Transverse colon (tissue), 4 donors: ENCODE measurements around the gene MTTP. TPM values are rescaled to one million over a fixed set of nuclear protein-coding genes. Genes with fewer than 3 reads are reported as not detected.

Experiments used
- DNase-seq: peaks from one replicate; pipeline ENCODE4 v3.0.0-alpha.2; 2019
- H3K27ac ChIP-seq, 4 donors: fragments of 200-600 bp; sonication (generic); 2 replicates each; pipeline ENCODE4 v1.5.1; 2016 to 2018; ENCODE audit warnings: inconsistent platforms in 4 of 4
- H3K27me3 ChIP-seq: fragments of 200-600 bp; sonication (generic); 2 replicates; pipeline ENCODE4 v1.5.1; 2017; ENCODE audit warnings: inconsistent platforms
- H3K36me3 ChIP-seq, 4 donors: fragments of 200-600 bp; sonication (generic); 2 replicates each; pipeline ENCODE4 v1.5.1; 2017 to 2019; ENCODE audit warnings: inconsistent platforms in 4 of 4
- H3K4me1 ChIP-seq, 4 donors: fragments of 200-600 bp; sonication (generic); 2 replicates each; pipeline ENCODE4 v1.5.1; 2017 to 2020; ENCODE audit warnings: inconsistent platforms in 4 of 4
- H3K4me3 ChIP-seq, 4 donors: fragments of 200-600 bp; sonication (generic); 1 replicate in 1 of 4; 2 replicates in 3 of 4; pipeline versions ENCODE4 v1.5.1 to v1.6.1; 2017 to 2019; ENCODE audit warnings: inconsistent platforms in 4 of 4
- H3K9me3 ChIP-seq, 2 donors: fragments of 200-600 bp; sonication (generic); 2 replicates each; pipeline ENCODE4 v1.5.1; 2017 to 2019; ENCODE audit warnings: inconsistent platforms in 2 of 2
- CTCF ChIP-seq, 5 experiments: fragments of 200-600 bp in 3 of 5; fragments of 450-650 bp in 2 of 5; sonication (generic) in 3 of 5; IDR thresholded peaks; 1 replicate in 2 of 5; 2 replicates in 3 of 5; pipeline ENCODE4 v1.5.1; 2016 to 2017; ENCODE audit warnings: antibody characterized with exemption in 5 of 5, inconsistent platforms in 3 of 5, mild to moderate bottlenecking in 2 of 5, moderate library complexity in 1 of 5
- EP300 ChIP-seq: sonication (generic); formaldehyde crosslinking; IDR thresholded peaks from one replicate; pipeline ENCODE4 v1.6.1; 2017; ENCODE audit warnings: antibody characterized with exemption, low read depth
- POLR2A ChIP-seq: fragments of 450-650 bp; IDR thresholded peaks from one replicate; pipeline ENCODE4 v1.6.1; 2016; ENCODE audit warnings: antibody characterized with exemption, mild to moderate bottlenecking, moderate library complexity
- POLR2AphosphoS5 ChIP-seq, 3 donors: sonication (generic); formaldehyde crosslinking; IDR thresholded peaks; one replicate each; pipeline ENCODE4 v1.6.1; 2016; ENCODE audit warnings: antibody characterized with exemption in 3 of 3
- WGBS, 2 donors: methylation state at CpG; one replicate each; pipeline ENCODE4 v1.1.5; 2018; ENCODE audit warnings: low coverage in 1 of 2; 5-methylcytosine and 5-hydroxymethylcytosine counted together
- in situ Hi-C, 4 donors: fragments of 200-750 bp; cut with MboI; loops; one replicate each; pipeline versions ENCODE4 v1.15.0 to v1.15.1; 2017; ENCODE audit warnings: low sequenced_read_pairs in 3 of 4, low pct_ligation_motif_present in 1 of 4, low pct_unique_long_range_greater_than_20kb in 1 of 4
- intact Hi-C: fragments of 100-400 bp; cut with DNase I; formaldehyde crosslinking; loops from one replicate; pipeline ENCODE4 v1.15.1; 2023; ENCODE audit warnings: low total_unique reads
- total RNA-seq, 4 donors: library from RNA; depleted of rRNA; stranded (reverse); fragments of >200 nt; gene quantifications; one replicate each; pipeline ENCODE4 v1.1.0, GENCODE V29; 2016

MTTP gene
- total RNA-seq, 4 donors from 2014 or later = 0.41 TPM; not detected in 3

GRCh38 chr4:99649778-99650177 lies 75.2 kb downstream of the MTTP start:
- in situ Hi-C loops = no loop called here
- Histone ChIP-seq H3K27me3 (no peaks in the 10 kb centered on the region), H3K27ac (no peak overlapping the region), H3K36me3 (no peaks in the 10 kb centered on the region), H3K4me1 (no peaks in the 10 kb centered on the region), H3K9me3 (no peaks in the 10 kb centered on the region), H3K4me3 (no peak overlapping the region)
- WGBS, 2 donors = 84% methylated on average over 8 of the region's 10 CpGs; no CpG with 5 or more reads in 1 of the 2 donors
- DNase-seq = no peak
- intact Hi-C loops = no loop called here
- no peak for TF ChIP-seq CTCF (IDR thresholded peaks at IDR 0.05)
- no peak for TF ChIP-seq POLR2A
- TF ChIP-seq POLR2AphosphoS5 (IDR thresholded peaks at IDR 0.05) = no peak
- TF ChIP-seq EP300 = no peak

GRCh38 chr4:99651016-99651769 lies 76.6 kb downstream of the MTTP start:
- TF ChIP-seq POLR2AphosphoS5 (IDR thresholded peaks at IDR 0.05) = no peak
- no peak for TF ChIP-seq POLR2A
- TF ChIP-seq CTCF (IDR thresholded peaks at IDR 0.05) = no peak
- TF ChIP-seq EP300 = no peak
- Histone ChIP-seq H3K9me3 (no peaks in the 10 kb centered on the region), H3K4me3 (no peak overlapping the region), H3K4me1 (peaks cover 0 to 5% (median 0%) of the 10 kb centered on the region in 4 donors), H3K27ac (no peak overlapping the region), H3K36me3 (no peaks in the 10 kb centered on the region), H3K27me3 (no peaks in the 10 kb centered on the region)
- DNase-seq = no peak
- in situ Hi-C loops = no loop called here
- intact Hi-C loops = no loop called here
- 88 to 91% methylated on average over 4 to 18 of the region's 18 CpGs for WGBS, 2 donors

- WGBS, 2 donors = 95 to 100% methylated on average over 3 to 47 of the region's 49 CpGs
- Histone ChIP-seq H3K27me3 (no peaks in the 10 kb centered on the region), H3K36me3 (no peaks in the 10 kb centered on the region), H3K9me3 (no peaks in the 10 kb centered on the region), H3K27ac (no peak overlapping the region), H3K4me1 (peaks cover 0 to 5% (median 0%) of the 10 kb centered on the region in 4 donors), H3K4me3 (no peak overlapping the region)
- in situ Hi-C loops (no loop called here), intact Hi-C loops (no loop called here)
- TF ChIP-seq POLR2A (no peak), CTCF (IDR thresholded peaks at IDR 0.05) (no peak), POLR2AphosphoS5 (IDR thresholded peaks at IDR 0.05) (no peak), EP300 (no peak)
- DNase-seq = no peak
Observed at GRCh38 chr4:99651811-99652485, 77.3 kb downstream of the MTTP start.

- H3K9me3 ChIP-seq = no peaks in the 10 kb centered on the region
- WGBS, 2 donors = 95% methylated on average over 39 of the region's 43 CpGs; no CpG with 5 or more reads in 1 of the 2 donors
- TF ChIP-seq CTCF (IDR thresholded peaks at IDR 0.05) (no peak), POLR2A (no peak), POLR2AphosphoS5 (IDR thresholded peaks at IDR 0.05) (no peak), EP300 (no peak)
- peaks cover 0 to 5% (median 0%) of the 10 kb centered on the region in 4 donors for H3K4me1 ChIP-seq
- H3K27ac ChIP-seq = no peak overlapping the region
- H3K36me3 ChIP-seq = no peaks in the 10 kb centered on the region
- H3K4me3 ChIP-seq = no peak overlapping the region
- in situ Hi-C loops (no loop called here), intact Hi-C loops (no loop called here)
- no peak for DNase-seq
- no peaks in the 10 kb centered on the region for H3K27me3 ChIP-seq
Observed at GRCh38 chr4:99652596-99653436, 78.2 kb downstream of the MTTP start.
